OCI-LY7 (cell line): Measurements from ENCODE around the gene ATP2B1. TPM values are rescaled to one million over a fixed set of nuclear protein-coding genes. Genes with fewer than 3 reads are reported as not detected.

Experiments used
- BruUV-seq: library from RNA; stranded (reverse); fragments of 400-500 nt; replicated peaks from 2 replicates; lab custom pipeline; 2021; lab: Mats Ljungman, UMichigan
- CTCF ChIA-PET: fragments of 300-600 bp; sonication (Branson Sonifier 250); formaldehyde crosslinking; loops from one replicate; lab custom pipeline; 2022; ENCODE audit warnings: antibody characterized with exemption; ENCODE audit not compliant: unreplicated experiment; lab: Charles Lee
- POLR2A ChIA-PET: fragments of 300-600 bp; sonication (Branson Sonifier 250); formaldehyde crosslinking; loops from one replicate; lab custom pipeline; 2022; ENCODE audit warnings: antibody characterized with exemption; lab: Charles Lee
- DNase-seq: peaks from one replicate; pipeline ENCODE4 v3.0.0-alpha.2; 2015; ENCODE audit warnings: low spot score
- H2AFZ ChIP-seq: fragments of 200-600 bp; sonication (generic), shearing (Covaris generic); 2 replicates; pipeline ENCODE4 v1.6.1; 2014; ENCODE audit warnings: mild to moderate bottlenecking, antibody characterized with exemption, low read length, moderate library complexity
- H3K27ac ChIP-seq: fragments of 200-600 bp; sonication (generic); 2 replicates; pipeline ENCODE4 v1.5.1; 2014; ENCODE audit warnings: mixed run types, low read depth, mild to moderate bottlenecking, moderate library complexity, low read length, inconsistent platforms; ENCODE audit not compliant: poor library complexity, severe bottlenecking
- H3K36me3 ChIP-seq: fragments of 200-600 bp; sonication (generic); 2 replicates; pipeline ENCODE4 v1.6.1; 2014; ENCODE audit warnings: mild to moderate bottlenecking, antibody characterized with exemption, low read length, moderate library complexity, mixed read lengths; ENCODE audit not compliant: insufficient read depth
- H3K4me1 ChIP-seq: fragments of 200-600 bp; sonication (generic); 2 replicates; pipeline ENCODE4 v1.5.1; 2014; ENCODE audit warnings: mild to moderate bottlenecking, low read length; ENCODE audit not compliant: insufficient read depth, poor library complexity, severe bottlenecking
- H3K4me2 ChIP-seq: fragments of 200-600 bp; sonication (generic); 2 replicates; pipeline ENCODE4 v1.6.1; 2014; ENCODE audit warnings: mild to moderate bottlenecking, low read length
- H3K4me3 ChIP-seq: fragments of 200-600 bp; sonication (generic); 2 replicates; pipeline ENCODE4 v1.5.1; 2014; ENCODE audit warnings: mild to moderate bottlenecking, low read depth, low read length; ENCODE audit not compliant: poor library complexity, severe bottlenecking
- H3K79me2 ChIP-seq: fragments of 200-600 bp; sonication (generic); 2 replicates; pipeline ENCODE4 v1.6.1; 2016; ENCODE audit warnings: low read depth, mild to moderate bottlenecking, low read length, moderate library complexity, mixed read lengths; ENCODE audit not compliant: insufficient read depth
- H3K9me2 ChIP-seq: fragments of 200-600 bp; sonication (generic); 2 replicates; pipeline ENCODE4 v1.6.1; 2016; ENCODE audit warnings: mild to moderate bottlenecking, low read length, mixed read lengths; ENCODE audit not compliant: insufficient read depth
- H3K9me3 ChIP-seq: fragments of 200-600 bp; sonication (generic); 2 replicates; pipeline ENCODE4 v1.6.1; 2014; ENCODE audit warnings: mild to moderate bottlenecking, mixed run types, low read length, mixed read lengths
- H4K20me1 ChIP-seq: fragments of 200-600 bp; sonication (generic); 2 replicates; pipeline ENCODE4 v1.6.1; 2014; ENCODE audit warnings: mild to moderate bottlenecking, antibody characterized with exemption, low read length, moderate library complexity, mixed read lengths; ENCODE audit not compliant: insufficient read depth
- CTCF ChIP-seq: fragments of 200-600 bp; sonication (generic); conservative IDR thresholded peaks from 2 replicates; pipeline ENCODE4 v1.5.1; 2014; ENCODE audit warnings: mild to moderate bottlenecking, antibody characterized with exemption, low read length, moderate library complexity, mixed read lengths
- EZH2phosphoT487 ChIP-seq: fragments of 200-600 bp; sonication (generic); IDR thresholded peaks from 2 replicates; pipeline ENCODE4 v1.6.1; 2018; ENCODE audit warnings: low read depth, borderline replicate concordance, mild to moderate bottlenecking, mixed run types, antibody characterized with exemption, low read length, moderate library complexity, mixed read lengths
- intact Hi-C: fragments of 100-400 bp; cut with micrococcal nuclease; formaldehyde crosslinking; loops from one replicate; pipeline ENCODE4 v1.10.0; 2022; ENCODE audit not compliant: unreplicated experiment
- total RNA-seq, 2 experiments: library from RNA; depleted of rRNA in 1 of 2; stranded (reverse); fragments of >200 nt in 1 of 2; shearing (Covaris generic) in 1 of 2; gene quantifications; 2 replicates each; pipeline ENCODE4 v1.2.3, GENCODE V29; 2014 to 2022

The ATP2B1 gene
- total RNA-seq, 2 experiments from 2014 or later: 58.5 to 74.9 TPM

- POLR2A ChIA-PET: interaction anchor here (0.6 to 0.9 kb wide), 3 partner anchors 12 to 122 kb away, joined by 3 read pairs; no protein-coding TSS in a partner anchor
- TF ChIP-seq EZH2phosphoT487 (no peak), CTCF (no peak)
These were observed 9.3 kb upstream of the ATP2B1 start for GRCh38 chr12:89717759-89718523.

DNA sequence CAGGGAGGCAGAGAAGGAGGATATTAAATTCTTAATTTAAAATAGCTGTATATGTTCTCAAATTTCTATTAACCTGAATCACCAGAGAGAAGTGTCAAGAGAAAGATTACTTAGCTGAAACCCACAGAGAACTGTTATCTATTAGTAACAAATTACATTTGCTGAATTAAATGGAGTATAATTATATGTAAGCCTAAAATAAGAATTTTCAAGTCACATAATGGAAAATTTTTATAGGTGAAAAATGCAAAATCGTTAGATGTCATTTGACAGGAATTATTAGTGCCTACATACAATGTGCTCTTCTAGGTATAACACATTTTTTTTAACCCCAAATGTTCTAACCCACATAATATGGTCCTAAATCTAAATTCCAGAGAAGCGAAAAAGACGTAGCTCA lies 4.1 kb upstream of the ATP2B1 start:
- no TSS peak for BruUV-seq
- POLR2A ChIA-PET: interaction anchor here (0.8 to 1.0 kb wide), 2 partner anchors 37 to 86 kb away, joined by 3 to 4 read pairs; no protein-coding TSS in a partner anchor
- Histone ChIP-seq H3K9me3 (peaks cover 10% of the 10 kb centered on the region), H3K36me3 (no peaks in the 10 kb centered on the region; the same call in 1 of the 2 replicates), H3K27ac (no peak overlapping the region), H3K9me2 (no peaks in the 10 kb centered on the region), H2AFZ (no peak overlapping the region), H3K4me2 (no peak overlapping the region), H3K4me1 (peaks cover 8% of the 10 kb centered on the region), H4K20me1 (no peaks in the 10 kb centered on the region), H3K79me2 (peaks cover 11% of the 10 kb centered on the region), H3K4me3 (no peak overlapping the region)
- DNase-seq: no peak
- TF ChIP-seq EZH2phosphoT487 (no peak), CTCF (no peak)
- intact Hi-C loops: no loop called here
- CTCF ChIA-PET: no interaction called here

More at GRCh38 chr12:89717759-89718523, 9.3 kb upstream of the ATP2B1 start:
- Histone ChIP-seq H3K9me3 (peaks cover 14% of the 10 kb centered on the region), H3K4me1 (peaks cover 13% of the 10 kb centered on the region), H3K36me3 (no peaks in the 10 kb centered on the region; the same call in 1 of the 2 replicates), H3K27ac (no peak overlapping the region), H2AFZ (no peak overlapping the region), H3K9me2 (no peaks in the 10 kb centered on the region; the same call in 1 of the 2 replicates), H3K4me3 (no peak overlapping the region), H3K4me2 (no peak overlapping the region), H4K20me1 (no peaks in the 10 kb centered on the region), H3K79me2 (no peaks in the 10 kb centered on the region)
- intact Hi-C loops: no loop called here
- CTCF ChIA-PET: no interaction called here
- no peak for DNase-seq
- no TSS peak for BruUV-seq
